GM19467 (cell line): ENCODE data around the gene CDC6.

Experiments used
- ATAC-seq: cut with Tn5 transposase; IDR thresholded peaks from one replicate; pipeline ENCODE4 v1.9.1; 2021; ENCODE audit warnings: mild to moderate bottlenecking, moderate library complexity; ENCODE audit not compliant: unreplicated experiment

Gene CDC6, protein sequence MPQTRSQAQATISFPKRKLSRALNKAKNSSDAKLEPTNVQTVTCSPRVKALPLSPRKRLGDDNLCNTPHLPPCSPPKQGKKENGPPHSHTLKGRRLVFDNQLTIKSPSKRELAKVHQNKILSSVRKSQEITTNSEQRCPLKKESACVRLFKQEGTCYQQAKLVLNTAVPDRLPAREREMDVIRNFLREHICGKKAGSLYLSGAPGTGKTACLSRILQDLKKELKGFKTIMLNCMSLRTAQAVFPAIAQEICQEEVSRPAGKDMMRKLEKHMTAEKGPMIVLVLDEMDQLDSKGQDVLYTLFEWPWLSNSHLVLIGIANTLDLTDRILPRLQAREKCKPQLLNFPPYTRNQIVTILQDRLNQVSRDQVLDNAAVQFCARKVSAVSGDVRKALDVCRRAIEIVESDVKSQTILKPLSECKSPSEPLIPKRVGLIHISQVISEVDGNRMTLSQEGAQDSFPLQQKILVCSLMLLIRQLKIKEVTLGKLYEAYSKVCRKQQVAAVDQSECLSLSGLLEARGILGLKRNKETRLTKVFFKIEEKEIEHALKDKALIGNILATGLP

DNA sequence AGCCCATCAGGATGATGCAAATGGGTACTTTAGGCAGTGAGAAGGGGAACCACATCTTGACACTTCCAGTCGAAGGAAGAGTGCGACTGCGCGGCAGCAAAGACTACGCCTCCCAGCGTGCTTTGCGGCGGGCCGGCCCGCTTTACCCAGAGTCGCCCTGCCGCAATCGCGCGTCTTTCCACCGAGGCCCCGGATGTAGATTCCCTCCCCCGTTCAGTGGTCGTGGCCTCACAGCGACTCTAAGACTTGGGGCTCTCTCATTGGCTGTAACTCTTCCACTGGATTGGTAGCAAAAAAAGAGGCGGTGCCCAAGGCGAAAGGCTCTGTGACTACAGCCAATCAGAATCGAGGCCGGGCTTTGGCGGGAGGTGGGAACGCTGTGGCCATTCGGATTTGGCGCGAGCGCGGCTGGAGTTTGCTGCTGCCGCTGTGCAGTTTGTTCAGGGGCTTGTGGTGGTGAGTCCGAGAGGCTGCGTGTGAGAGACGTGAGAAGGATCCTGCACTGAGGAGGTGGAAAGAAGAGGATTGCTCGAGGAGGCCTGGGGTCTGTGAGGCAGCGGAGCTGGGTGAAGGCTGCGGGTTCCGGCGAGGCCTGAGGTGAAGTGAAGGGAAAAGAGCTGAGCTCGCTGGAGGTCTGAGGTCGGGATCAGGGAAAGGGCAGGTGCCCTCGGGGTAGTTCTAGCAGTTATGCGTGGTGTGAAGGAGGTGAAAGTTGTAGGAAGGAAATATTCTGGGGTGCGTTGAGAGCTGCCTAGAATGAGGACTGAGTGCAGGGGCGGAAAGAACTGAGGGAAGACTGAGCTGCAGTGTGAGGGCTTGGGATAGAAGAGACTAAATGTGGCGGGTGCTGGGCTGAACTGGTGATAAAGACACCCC, at the start of gene CDC6:
Gene CDC6 (plus strand): TSS at position 386 of the 876 bp plus-strand sequence. CDS start 1,542 bp downstream, outside the sequence.
- peak; percentile 87 for ATAC-seq

GRCh38 chr17:40241252-40241834, 46.3 kb upstream of the CDC6 start:
- no peak for ATAC-seq

GRCh38 chr17:40242774-40243173, 44.9 kb upstream of the CDC6 start:
- no peak for ATAC-seq

- ATAC-seq: no peak
These were observed 43.9 kb upstream of the CDC6 start for GRCh38 chr17:40243761-40244160.

DNA sequence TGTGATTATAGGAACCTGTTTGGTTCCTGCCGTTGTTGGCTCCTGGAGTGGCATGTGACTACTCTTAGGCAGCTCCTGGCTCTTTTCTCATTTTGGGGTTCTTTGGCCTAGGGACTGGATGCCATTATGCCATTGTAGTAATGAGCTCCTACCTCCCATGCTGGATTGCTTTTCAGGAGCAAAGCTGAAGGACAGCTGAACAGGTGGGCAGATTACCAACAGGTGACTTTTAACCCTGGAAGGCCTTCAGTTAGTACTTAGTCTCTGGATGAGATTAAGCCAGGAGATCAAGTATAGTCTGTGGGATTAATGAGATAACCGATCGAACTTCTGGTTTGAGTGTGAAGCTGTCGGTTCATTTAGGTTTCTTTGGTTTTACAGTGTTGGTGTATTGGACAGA, 43.4 kb upstream of the CDC6 start:
- no peak for ATAC-seq

GRCh38 chr17:40247926-40248495, 39.7 kb upstream of the CDC6 start:
- no peak for ATAC-seq

- ATAC-seq: no peak
These were observed 39.2 kb upstream of the CDC6 start for GRCh38 chr17:40248507-40248906.

- no peak for ATAC-seq
These were observed 36.1 kb upstream of the CDC6 start for GRCh38 chr17:40251576-40251975.

DNA sequence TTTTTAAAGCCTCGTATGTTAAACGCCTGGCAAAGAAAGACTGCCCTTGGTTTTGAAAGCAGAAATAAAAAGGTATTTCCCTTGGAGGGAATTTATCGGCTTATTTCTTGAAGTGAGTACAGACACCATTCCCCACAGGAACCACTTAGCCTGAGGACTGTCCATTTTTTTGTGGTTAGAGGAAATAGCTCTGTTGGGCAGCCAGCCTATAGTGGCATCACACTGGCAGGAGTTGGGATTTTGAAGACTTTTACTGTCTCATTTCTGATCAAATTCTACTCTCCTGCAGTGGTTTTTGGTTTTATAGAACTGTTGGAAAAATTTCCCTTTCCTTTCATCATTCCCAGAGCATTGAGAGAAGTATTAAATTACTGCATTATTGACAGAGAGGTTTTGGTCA, 34.1 kb upstream of the CDC6 start:
- no peak for ATAC-seq

DNA sequence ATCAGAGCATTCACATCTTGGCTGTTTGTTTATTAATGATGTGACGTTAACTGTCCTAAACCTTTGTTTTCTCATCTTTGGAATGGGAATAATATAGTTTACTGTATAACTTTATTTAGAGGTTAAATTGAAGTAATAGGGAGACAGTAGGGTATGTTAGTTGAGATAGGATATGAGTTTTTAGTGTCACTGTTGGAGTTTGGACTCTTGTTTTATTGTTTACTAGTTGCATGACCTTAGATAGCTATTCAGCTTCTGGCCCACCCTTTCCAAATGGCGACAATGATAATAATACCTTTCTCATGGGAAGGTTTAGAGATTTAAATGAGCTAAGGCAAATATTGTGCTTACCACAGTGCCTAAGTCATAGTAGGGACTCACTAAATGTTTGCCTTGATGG, 28.2 kb upstream of the CDC6 start:
- no peak for ATAC-seq

DNA sequence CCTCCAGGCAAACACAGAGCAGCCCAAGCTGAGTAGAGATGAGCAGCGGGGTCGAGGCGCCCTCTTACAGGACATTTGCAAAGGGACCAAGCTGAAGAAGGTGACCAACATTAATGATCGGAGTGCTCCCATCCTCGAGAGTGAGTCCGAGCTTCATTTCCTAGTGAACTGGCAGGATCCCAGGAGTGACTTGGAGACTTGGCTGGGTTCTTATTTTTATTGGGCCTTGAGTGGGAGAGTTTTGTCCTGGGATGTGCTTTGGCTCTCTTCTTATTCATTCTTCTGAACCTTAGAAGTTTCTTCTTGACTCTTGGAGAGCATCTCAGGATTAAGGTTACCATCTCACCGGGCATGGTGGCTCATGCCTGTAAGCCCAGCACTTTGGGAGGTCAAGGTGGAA, 27.2 kb upstream of the CDC6 start:
- ATAC-seq: no peak

DNA sequence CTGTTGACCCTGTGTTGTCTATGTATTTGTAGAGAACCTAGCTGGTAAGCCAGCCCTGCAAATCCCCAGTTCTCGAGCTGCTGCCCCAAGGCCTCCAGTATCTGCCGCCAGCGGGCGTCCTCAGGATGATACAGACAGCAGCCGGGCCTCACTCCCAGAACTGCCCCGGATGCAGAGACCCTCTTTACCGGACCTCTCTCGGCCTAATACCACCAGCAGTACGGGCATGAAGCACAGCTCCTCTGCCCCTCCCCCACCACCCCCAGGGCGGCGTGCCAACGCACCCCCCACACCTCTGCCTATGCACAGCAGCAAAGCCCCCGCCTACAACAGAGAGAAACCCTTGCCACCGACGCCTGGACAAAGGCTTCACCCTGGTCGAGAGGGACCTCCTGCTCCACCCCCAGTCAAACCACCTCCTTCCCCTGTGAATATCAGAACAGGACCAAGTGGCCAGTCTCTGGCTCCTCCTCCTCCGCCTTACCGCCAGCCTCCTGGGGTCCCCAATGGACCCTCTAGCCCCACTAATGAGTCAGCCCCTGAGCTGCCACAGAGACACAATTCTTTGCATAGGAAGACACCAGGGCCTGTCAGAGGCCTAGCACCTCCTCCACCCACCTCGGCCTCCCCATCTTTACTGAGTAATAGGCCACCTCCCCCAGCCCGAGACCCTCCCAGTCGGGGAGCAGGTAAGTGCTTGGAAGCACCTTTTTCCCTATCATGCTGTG, 23.1 kb upstream of the CDC6 start:
- no peak for ATAC-seq

DNA sequence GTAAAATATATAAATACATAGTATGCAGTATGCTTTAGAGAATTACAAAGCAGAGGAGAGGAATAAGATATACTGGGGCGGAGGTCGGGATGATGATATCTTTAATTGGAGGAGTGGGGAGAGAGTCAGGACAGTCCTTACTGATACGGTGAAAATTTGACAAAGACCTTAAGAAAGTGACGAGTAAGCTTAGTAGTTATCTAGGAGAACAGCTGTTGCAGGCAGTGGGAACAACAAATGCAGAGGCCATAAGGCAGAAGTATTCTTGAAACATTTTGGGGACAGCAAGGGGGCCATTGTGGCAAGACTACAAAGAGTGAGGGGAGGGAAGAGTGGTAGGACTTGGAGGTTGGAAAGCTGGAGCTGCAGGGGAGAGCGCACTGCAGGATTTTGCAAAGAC, 22.3 kb upstream of the CDC6 start:
- ATAC-seq: no peak

DNA sequence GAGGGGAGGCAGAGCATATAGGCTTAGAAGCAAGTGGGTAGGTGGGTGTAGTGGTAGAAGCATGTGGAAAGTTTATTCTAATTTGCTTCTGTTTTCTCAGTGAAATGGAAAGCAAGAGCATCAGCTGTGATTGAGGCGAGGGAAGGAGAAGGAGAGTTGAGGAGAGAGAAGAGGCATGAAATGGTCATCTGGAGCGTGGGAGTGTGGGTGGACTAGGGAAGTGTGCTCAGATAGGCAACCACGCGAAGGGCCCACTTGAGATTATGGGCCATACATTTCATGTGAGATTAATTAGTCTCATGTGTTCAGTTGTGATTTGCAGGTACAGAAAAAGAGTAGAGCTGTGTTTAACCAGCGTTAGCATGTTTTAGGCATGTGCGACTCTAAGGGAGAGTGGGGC, 20.8 kb upstream of the CDC6 start:
- ATAC-seq: no peak

DNA sequence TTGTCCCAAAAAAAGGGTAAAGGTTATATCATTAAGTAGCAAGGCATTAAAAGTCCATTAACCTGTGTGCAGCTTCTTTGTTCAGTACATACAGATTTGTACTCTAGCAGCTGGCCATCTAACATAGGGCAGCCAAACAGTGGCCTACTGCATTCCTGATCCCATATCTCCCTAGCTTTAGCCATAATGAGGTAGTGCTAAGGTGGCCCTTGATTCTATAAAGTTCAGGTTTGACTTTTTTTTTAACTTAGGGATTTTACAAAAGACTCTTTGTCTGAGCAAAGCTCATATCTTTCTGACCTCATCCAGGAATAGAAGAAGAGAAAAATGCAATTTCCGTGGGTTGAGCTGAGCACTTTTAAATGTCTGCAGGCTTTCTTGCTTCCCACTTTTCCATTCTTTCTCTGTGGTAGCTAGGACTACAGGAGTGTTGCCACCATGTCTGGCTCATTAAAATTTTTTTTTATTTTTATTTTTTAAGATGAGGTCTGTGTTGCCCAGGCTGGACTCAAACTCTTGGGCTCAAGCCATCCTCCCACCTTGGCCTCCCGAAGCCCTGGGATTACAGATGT, 19.5 kb upstream of the CDC6 start:
- no peak for ATAC-seq

- no peak for ATAC-seq
These were observed 9.3 kb upstream of the CDC6 start for GRCh38 chr17:40278414-40278813.

DNA sequence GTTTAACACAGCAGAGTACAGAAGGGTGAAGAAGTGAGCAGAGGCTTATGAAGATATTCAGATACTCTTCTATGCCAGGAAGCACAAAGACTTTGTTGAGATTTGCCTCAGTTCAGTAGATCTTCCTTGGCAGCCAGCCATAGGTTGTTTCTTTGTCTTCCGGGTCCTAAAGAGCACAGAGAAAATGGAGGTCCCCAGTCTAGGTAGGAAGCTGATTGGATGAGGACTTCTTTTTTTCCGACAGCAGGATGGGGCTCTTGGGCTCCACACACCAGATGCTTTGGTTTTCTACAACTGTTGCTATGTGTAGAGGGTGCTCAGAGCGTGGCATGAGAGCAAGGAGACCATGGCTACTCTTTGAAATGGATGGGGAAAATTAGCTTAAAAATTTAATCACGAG, 8.3 kb upstream of the CDC6 start:
- no peak for ATAC-seq

DNA sequence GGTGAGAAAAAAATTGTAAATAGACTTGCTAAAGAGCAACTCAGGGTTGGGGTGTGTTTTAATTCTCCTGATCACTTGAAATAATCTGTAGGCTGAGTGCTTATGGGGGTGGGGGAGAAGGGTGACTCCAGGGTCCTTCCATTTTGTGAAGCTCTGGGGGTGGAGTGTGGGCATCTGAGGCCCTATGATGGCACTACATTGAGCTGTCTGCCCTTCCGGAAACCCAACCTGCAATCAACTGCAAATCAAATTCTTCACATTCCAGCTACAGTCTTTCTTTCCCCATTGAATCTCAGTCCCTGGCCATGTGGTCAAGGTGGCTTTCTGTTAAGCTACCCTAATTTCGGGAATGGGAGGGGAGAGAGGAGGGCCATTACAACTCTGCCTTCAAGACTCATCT, 6.0 kb upstream of the CDC6 start:
- ATAC-seq: no peak

DNA sequence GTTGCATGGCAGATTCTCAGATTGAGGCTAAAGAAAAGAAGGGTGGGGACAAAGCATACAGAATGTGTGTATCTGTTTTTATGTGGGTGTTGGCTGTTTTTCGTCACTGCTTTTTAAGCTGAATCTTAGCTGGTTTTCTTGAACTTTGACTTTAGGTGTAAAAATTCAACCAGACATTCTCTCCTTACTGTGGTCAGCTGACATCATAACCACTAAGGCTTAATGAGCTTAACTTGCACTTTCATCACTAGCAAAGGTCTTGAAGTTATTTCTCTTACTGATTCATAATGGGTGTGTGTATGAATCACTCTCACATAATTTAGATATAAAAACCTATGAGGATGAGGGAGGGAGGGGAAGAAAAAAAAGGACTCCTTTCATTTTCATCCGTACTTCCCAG, 4.0 kb upstream of the CDC6 start:
- no peak for ATAC-seq

DNA sequence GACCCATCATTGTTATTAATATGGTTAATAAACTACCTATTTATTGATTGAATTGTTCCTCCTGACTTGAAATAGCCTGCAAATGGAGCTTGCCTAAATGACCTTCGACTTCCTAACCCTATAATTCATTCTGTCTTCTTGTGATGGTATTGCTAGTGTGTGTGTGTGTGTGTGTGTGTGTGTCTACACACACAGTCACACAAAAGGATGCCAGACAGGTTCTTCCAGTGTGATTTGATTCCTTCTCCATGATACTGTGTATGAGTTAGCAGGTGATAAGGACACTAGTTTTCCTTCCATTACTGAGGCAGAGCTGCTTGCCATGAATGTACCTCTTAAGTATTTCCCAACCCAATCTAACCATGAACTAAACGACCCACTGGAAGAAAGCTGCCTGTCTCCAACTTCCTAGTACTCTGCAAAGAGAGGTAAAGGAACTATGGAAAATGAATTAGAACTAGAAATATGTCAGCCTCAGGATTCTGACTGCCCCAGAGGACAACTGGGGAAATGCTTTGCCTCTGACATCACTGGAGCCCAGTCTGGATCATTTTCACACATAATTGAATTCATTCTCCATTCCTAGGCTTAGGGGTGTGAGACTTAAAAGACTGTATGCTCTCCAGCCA, 3.5 kb upstream of the CDC6 start:
- ATAC-seq: no peak
